Calu3 (cell line): ENCODE data around the gene CFAP99. TPM values are rescaled to one million over a fixed set of nuclear protein-coding genes. Genes with fewer than 3 reads are reported as not detected.

Experiments
- BruUV-seq: library from RNA; stranded (reverse); fragments of 400-500 nt; replicated peaks from 2 replicates; lab custom pipeline; 2021; lab: Mats Ljungman, UMichigan
- CTCF ChIA-PET: fragments of 300-600 bp; sonication (Branson Sonifier 250); formaldehyde crosslinking; loops from one replicate; lab custom pipeline; 2022; ENCODE audit warnings: antibody characterized with exemption; lab: Charles Lee
- DNase-seq: peaks from one replicate; pipeline ENCODE4 v3.0.0; 2022
- H3K27ac Mint-ChIP-seq: one replicate; pipeline ENCODE4 v1.8.0; 2022; ENCODE audit warnings: mixed read lengths; ENCODE audit not compliant: unreplicated experiment
- H3K27me3 Mint-ChIP-seq: one replicate; pipeline ENCODE4 v1.8.0; 2022; ENCODE audit warnings: mixed read lengths; ENCODE audit not compliant: unreplicated experiment
- H3K36me3 Mint-ChIP-seq: one replicate; pipeline ENCODE4 v1.8.0; 2022; ENCODE audit warnings: mild to moderate bottlenecking, moderate library complexity, mixed read lengths; ENCODE audit not compliant: insufficient read depth, unreplicated experiment
- H3K4me1 Mint-ChIP-seq: one replicate; pipeline ENCODE4 v1.8.0; 2022; ENCODE audit warnings: mild to moderate bottlenecking, low read depth, mixed read lengths; ENCODE audit not compliant: unreplicated experiment
- H3K4me3 Mint-ChIP-seq: one replicate; pipeline ENCODE4 v1.8.0; 2022; ENCODE audit warnings: mild to moderate bottlenecking, low read depth, moderate library complexity, mixed read lengths; ENCODE audit not compliant: unreplicated experiment
- H3K9me3 Mint-ChIP-seq: one replicate; pipeline ENCODE4 v1.8.0; 2022; ENCODE audit warnings: low read depth, mixed read lengths; ENCODE audit not compliant: unreplicated experiment
- CTCF ChIP-seq: fragments of 200-600 bp; IDR thresholded peaks from one replicate; pipeline ENCODE4 v1.8.0; 2022; ENCODE audit warnings: antibody characterized with exemption; ENCODE audit not compliant: unreplicated experiment
- intact Hi-C: fragments of 100-400 bp; cut with micrococcal nuclease; formaldehyde crosslinking; loops from one replicate; pipeline ENCODE4 v1.10.0; 2022; ENCODE audit not compliant: unreplicated experiment
- total RNA-seq: library from RNA; stranded (reverse); gene quantifications from 2 replicates; pipeline ENCODE4 v1.2.3, GENCODE V29; 2022

The CFAP99 gene
- total RNA-seq, 1 experiment from 2014 or later: not detected

GRCh38 chr4:2387829-2388228, 30.9 kb upstream of the CFAP99 start:
- intact Hi-C loops: no loop called here
- Mint-ChIP-seq H3K4me3 (no peak overlapping the region), H3K4me1 (no peaks in the 10 kb centered on the region), H3K9me3 (no peaks in the 10 kb centered on the region), H3K36me3 (no peaks in the 10 kb centered on the region), H3K27ac (no peak overlapping the region), H3K27me3 (peaks cover 75% of the 10 kb centered on the region)
- CTCF ChIA-PET: no interaction called here
- no peak for TF ChIP-seq CTCF
- DNase-seq: no peak
- BruUV-seq: no TSS peak

GRCh38 chr4:2388429-2389182, 30.1 kb upstream of the CFAP99 start:
- CTCF ChIA-PET: no interaction called here
- H3K27ac Mint-ChIP-seq: no peak overlapping the region

GRCh38 chr4:2389691-2390090, 29.1 kb upstream of the CFAP99 start:
- no peak overlapping the region for H3K27ac Mint-ChIP-seq
- CTCF ChIA-PET: no interaction called here
- no peaks in the 10 kb centered on the region for H3K36me3 Mint-ChIP-seq
- peaks cover 56% of the 10 kb centered on the region for H3K27me3 Mint-ChIP-seq
- DNase-seq: no peak
- H3K9me3 Mint-ChIP-seq: no peaks in the 10 kb centered on the region
- no peak for TF ChIP-seq CTCF
- no peak overlapping the region for H3K4me3 Mint-ChIP-seq
- BruUV-seq: no TSS peak
- intact Hi-C loops: no loop called here
- no peaks in the 10 kb centered on the region for H3K4me1 Mint-ChIP-seq

More at GRCh38 chr4:2388429-2389182, 30.1 kb upstream of the CFAP99 start:
- H3K9me3 Mint-ChIP-seq: no peaks in the 10 kb centered on the region
- H3K36me3 Mint-ChIP-seq: no peaks in the 10 kb centered on the region
- no peaks in the 10 kb centered on the region for H3K4me1 Mint-ChIP-seq
- H3K4me3 Mint-ChIP-seq: no peak overlapping the region
- peaks cover 67% of the 10 kb centered on the region for H3K27me3 Mint-ChIP-seq
- intact Hi-C loops: no loop called here
- no TSS peak for BruUV-seq
- no peak for DNase-seq
- TF ChIP-seq CTCF: no peak

GRCh38 chr4:2390146-2390545, 28.6 kb upstream of the CFAP99 start:
- no TSS peak for BruUV-seq
- no peaks in the 10 kb centered on the region for H3K4me1 Mint-ChIP-seq
- DNase-seq: no peak
- H3K27me3 Mint-ChIP-seq: peaks cover 55% of the 10 kb centered on the region
- H3K36me3 Mint-ChIP-seq: no peaks in the 10 kb centered on the region
- TF ChIP-seq CTCF: no peak
- no peak overlapping the region for H3K4me3 Mint-ChIP-seq
- H3K27ac Mint-ChIP-seq: no peak overlapping the region
- no peaks in the 10 kb centered on the region for H3K9me3 Mint-ChIP-seq
- CTCF ChIA-PET: no interaction called here
- intact Hi-C loops: no loop called here
